Omental fat pad (tissue), 4 donors: ENCODE results near the gene CSF3. TPM values are rescaled to one million over a fixed set of nuclear protein-coding genes. Genes with fewer than 3 reads are reported as not detected.

Experiments
- ATAC-seq: fragments of 150-250 bp; one replicate; pipeline ENCODE4 v1.9.1; 2016; ENCODE audit warnings: mild to moderate bottlenecking, moderate library complexity; ENCODE audit not compliant: low FRiP score
- DNase-seq: peaks from one replicate; pipeline ENCODE4 v3.0.0-alpha.2; 2019; ENCODE audit warnings: low spot score
- total RNA-seq, 4 donors: library from RNA; depleted of rRNA; stranded (reverse); fragments of >200 nt; gene quantifications; one replicate each; pipeline ENCODE4 v1.1.0, GENCODE V29; 2016
- TF ChIP-seq, protein P1 (sequence below), 3 donors: fragments of 450-650 bp; IDR thresholded peaks; one replicate each; pipeline ENCODE4 v1.5.1; 2016 to 2017; ENCODE audit warnings: antibody characterized with exemption in 3 of 3, mild to moderate bottlenecking in 3 of 3, moderate library complexity in 2 of 3

Gene CSF3, protein sequence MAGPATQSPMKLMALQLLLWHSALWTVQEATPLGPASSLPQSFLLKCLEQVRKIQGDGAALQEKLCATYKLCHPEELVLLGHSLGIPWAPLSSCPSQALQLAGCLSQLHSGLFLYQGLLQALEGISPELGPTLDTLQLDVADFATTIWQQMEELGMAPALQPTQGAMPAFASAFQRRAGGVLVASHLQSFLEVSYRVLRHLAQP
- total RNA-seq: 10 to 100 TPM in 2 of 4 donors, not detected in 2; 51.8 to 75.2 TPM

DNA sequence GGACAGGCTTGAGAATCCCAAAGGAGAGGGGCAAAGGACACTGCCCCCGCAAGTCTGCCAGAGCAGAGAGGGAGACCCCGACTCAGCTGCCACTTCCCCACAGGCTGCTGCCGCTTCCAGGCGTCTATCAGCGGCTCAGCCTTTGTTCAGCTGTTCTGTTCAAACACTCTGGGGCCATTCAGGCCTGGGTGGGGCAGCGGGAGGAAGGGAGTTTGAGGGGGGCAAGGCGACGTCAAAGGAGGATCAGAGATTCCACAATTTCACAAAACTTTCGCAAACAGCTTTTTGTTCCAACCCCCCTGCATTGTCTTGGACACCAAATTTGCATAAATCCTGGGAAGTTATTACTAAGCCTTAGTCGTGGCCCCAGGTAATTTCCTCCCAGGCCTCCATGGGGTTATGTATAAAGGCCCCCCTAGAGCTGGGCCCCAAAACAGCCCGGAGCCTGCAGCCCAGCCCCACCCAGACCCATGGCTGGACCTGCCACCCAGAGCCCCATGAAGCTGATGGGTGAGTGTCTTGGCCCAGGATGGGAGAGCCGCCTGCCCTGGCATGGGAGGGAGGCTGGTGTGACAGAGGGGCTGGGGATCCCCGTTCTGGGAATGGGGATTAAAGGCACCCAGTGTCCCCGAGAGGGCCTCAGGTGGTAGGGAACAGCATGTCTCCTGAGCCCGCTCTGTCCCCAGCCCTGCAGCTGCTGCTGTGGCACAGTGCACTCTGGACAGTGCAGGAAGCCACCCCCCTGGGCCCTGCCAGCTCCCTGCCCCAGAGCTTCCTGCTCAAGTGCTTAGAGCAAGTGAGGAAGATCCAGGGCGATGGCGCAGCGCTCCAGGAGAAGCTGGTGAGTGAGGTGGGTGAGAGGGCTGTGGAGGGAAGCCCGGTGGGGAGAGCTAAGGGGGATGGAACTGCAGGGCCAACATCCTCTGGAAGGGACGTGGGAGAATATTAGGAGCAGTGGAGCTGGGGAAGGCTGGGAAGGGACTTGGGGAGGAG, at the start of gene CSF3:
Gene CSF3, plus strand, starts transcription at position 436 of the 993 bp plus-strand sequence. Its CDS starts 35 bp downstream, at position 471.
- DNase-seq (no peak), ATAC-seq (no peak)
- TF ChIP-seq, protein P1, sequence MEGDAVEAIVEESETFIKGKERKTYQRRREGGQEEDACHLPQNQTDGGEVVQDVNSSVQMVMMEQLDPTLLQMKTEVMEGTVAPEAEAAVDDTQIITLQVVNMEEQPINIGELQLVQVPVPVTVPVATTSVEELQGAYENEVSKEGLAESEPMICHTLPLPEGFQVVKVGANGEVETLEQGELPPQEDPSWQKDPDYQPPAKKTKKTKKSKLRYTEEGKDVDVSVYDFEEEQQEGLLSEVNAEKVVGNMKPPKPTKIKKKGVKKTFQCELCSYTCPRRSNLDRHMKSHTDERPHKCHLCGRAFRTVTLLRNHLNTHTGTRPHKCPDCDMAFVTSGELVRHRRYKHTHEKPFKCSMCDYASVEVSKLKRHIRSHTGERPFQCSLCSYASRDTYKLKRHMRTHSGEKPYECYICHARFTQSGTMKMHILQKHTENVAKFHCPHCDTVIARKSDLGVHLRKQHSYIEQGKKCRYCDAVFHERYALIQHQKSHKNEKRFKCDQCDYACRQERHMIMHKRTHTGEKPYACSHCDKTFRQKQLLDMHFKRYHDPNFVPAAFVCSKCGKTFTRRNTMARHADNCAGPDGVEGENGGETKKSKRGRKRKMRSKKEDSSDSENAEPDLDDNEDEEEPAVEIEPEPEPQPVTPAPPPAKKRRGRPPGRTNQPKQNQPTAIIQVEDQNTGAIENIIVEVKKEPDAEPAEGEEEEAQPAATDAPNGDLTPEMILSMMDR (IDR thresholded peaks at IDR 0.05): no peak

DNA sequence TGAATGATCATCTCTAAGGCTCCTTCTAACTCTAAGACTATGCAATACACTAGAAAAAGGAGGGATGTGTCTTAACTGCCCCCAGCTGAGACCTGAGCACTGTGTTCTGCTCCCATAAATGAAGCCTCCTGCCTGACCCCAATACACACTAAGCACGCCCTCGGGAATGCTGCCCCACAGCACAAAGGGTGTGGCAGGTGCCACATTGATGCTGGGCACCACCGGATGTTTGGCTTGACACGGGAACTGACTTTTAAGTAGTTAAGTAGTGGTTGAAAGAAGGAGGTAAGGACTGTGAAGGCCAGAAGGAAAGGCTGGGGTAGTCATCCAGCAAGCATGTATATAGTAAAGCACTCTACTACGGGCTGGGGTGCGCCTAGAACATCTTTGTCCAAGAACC, 48.5 kb upstream of the CSF3 start:
- DNase-seq: no peak
- no peak for ATAC-seq
- TF ChIP-seq, protein P1 (IDR thresholded peaks at IDR 0.05): no peak

DNA sequence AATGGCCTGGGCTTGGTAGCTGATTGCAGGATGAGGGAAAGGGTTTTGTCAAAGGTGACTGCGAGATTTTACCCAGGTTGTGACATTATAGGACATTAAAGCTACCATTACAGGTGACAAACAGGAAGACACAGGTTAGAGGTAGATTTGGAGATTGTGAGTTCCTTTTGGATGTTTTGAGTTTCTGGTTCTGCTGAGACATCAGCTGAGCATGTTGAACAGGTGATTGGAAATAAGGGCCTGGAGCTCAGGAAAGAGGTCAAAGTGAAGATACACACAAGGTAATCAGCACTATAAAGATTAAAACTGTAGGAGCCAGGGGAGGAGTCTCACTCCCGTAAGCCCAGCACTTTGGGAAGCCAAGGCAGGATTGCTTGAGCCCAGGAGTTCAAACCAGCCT, 46.5 kb upstream of the CSF3 start:
- DNase-seq (no peak), ATAC-seq (no peak)
- TF ChIP-seq, protein P1 (IDR thresholded peaks at IDR 0.05): no peak

DNA sequence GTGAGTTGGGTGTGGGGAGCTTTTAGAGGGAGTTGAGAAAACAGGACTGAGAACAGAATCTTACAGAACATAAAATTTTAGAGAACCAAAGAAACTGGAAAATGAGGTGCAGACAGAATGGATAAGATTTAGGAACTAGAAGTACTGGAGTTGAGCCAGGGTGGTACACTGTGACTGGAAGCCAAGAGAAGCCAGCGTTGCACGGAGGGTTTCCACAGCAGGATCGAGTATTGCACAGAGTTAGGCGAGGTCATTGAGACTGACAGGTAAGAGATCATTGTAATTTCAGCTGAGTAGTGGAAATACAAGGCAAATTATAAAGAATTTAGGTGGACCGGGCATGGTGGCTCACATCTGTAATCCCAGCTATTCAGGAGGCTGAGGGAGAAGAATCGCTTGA, 45.9 kb upstream of the CSF3 start:
- DNase-seq (no peak), ATAC-seq (no peak)
- TF ChIP-seq, protein P1 (IDR thresholded peaks at IDR 0.05): no peak

DNA sequence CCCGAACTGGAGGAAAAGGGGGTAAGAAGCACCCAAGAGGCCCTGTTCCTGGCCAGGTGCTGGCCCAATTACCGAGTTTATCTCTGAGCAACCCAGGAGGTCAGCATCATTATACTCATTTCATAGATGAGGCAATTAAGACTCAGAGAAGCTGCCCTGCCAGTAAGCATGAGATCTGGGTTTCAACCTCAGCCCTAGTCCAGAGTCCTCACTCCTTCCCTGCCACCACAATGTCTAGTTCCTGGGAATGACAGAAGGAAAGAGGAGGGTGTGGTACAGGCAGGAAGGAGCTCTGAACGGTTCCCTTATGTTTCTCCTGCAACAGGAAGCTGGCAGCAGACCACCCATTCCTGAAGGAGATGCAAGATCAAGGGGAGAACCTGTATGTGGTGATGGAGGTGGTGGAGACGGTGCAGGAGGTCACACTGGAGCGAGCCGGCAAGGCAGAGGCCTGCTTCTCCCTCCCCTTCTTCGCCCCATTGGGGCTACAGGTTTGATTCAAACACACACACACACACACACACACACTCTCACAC, 45.0 kb upstream of the CSF3 start:
- no peak for DNase-seq
- ATAC-seq: no peak
- TF ChIP-seq, protein P1 (IDR thresholded peaks at IDR 0.05): no peak

DNA sequence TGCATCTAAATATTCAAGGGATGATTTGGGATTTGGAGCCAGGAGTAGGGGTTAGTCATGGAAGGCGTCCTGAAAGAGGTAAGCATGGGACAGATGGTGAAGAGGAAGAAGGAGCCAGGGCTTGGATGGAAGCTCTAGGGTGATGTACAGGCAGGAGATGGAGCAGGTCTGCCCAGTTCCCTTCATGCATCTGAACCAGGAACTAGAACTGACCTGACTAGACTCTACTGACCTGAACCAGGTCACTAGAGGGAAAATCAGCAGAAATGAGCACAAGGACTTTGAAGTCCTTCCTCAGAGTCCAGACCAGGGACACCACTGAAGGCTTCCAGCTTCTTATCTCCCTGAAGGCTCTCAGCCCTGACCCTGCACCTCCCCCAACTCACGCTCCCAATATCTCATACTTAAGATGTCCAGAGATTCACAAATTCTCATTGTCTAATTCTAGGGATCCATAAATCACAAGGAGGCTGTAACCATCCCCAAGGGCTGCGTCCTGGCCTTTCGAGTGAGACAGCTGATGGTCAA, 44.1 kb upstream of the CSF3 start:
- no peak for DNase-seq
- TF ChIP-seq, protein P1 (IDR thresholded peaks at IDR 0.05): no peak
- ATAC-seq: no peak
